WTC11 (cell line): ENCODE results near the gene RPA3. TPM values are rescaled to one million over a fixed set of nuclear protein-coding genes. Genes with fewer than 3 reads are reported as not detected.

Experiments
- ATAC-seq: fragments of 200-7000 bp; cut with Tn5 transposase; 2 replicates; pipeline ENCODE4 v1.10.0; 2021; ENCODE audit warnings: mild to moderate bottlenecking, moderate library complexity
- CTCF ChIA-PET: fragments of 300-600 bp; sonication (Branson Sonifier 250); formaldehyde crosslinking; loops from one replicate; lab custom pipeline; 2021; ENCODE audit warnings: antibody characterized with exemption; lab: Charles Lee
- POLR2A ChIA-PET: fragments of 350-600 bp; sonication (Branson Sonifier 250); formaldehyde crosslinking; loops from one replicate; lab custom pipeline; 2021; ENCODE audit warnings: antibody characterized with exemption; lab: Charles Lee
- DNase-seq: peaks from one replicate; pipeline ENCODE4 v3.0.0; 2021; ENCODE audit warnings: low spot score
- H3K27ac Mint-ChIP-seq: 2 replicates; pipeline ENCODE4 v1.8.0; 2021; ENCODE audit warnings: mixed read lengths
- H3K27me3 Mint-ChIP-seq: 2 replicates; pipeline ENCODE4 v1.8.0; 2021; ENCODE audit warnings: low read depth, mild to moderate bottlenecking, moderate library complexity, mixed read lengths
- H3K36me3 Mint-ChIP-seq: 2 replicates; pipeline ENCODE4 v1.8.0; 2021; ENCODE audit warnings: mixed read lengths
- H3K4me1 Mint-ChIP-seq: 2 replicates; pipeline ENCODE4 v1.8.0; 2022; ENCODE audit warnings: mixed read lengths
- H3K4me3 Mint-ChIP-seq: 2 replicates; pipeline ENCODE4 v1.8.0; 2021; ENCODE audit warnings: mild to moderate bottlenecking, moderate library complexity, mixed read lengths
- H3K9me3 Mint-ChIP-seq: 2 replicates; pipeline ENCODE4 v1.8.0; 2021; ENCODE audit warnings: mixed read lengths
- CREB1 ChIP-seq: sonication (generic); formaldehyde crosslinking; IDR thresholded peaks from 2 replicates; pipeline ENCODE4 v1.8.0; 2023; ENCODE audit warnings: mild to moderate bottlenecking, missing genetic modification reagents
- ERG ChIP-seq: fragments of 250-450 bp; sonication (Bioruptor Pico); IDR thresholded peaks from 2 replicates; pipeline ENCODE4 v1.8.0; 2021; ENCODE audit warnings: mild to moderate bottlenecking
- GRHL2 ChIP-seq: fragments of 250-450 bp; sonication (Bioruptor Pico); IDR thresholded peaks from 2 replicates; pipeline ENCODE4 v1.8.0; 2022; ENCODE audit warnings: mild to moderate bottlenecking, moderate library complexity; ENCODE audit not compliant: insufficient replicate concordance, severe bottlenecking
- KAT7 ChIP-seq: sonication (generic); formaldehyde crosslinking; IDR thresholded peaks from 2 replicates; pipeline ENCODE4 v1.8.1; 2023; ENCODE audit warnings: missing genetic modification reagents, mild to moderate bottlenecking, borderline replicate concordance
- NR1H2 ChIP-seq: sonication (generic); formaldehyde crosslinking; IDR thresholded peaks from 2 replicates; pipeline ENCODE4 v1.9.0; 2021; ENCODE audit warnings: mild to moderate bottlenecking, moderate library complexity, missing genetic modification reagents
- NR3C1 ChIP-seq: sonication (generic); formaldehyde crosslinking; conservative IDR thresholded peaks from 2 replicates; pipeline ENCODE4 v1.8.1; 2023; ENCODE audit warnings: low read depth, mild to moderate bottlenecking, missing genetic modification reagents
- PRRX2 ChIP-seq: fragments of 250-450 bp; sonication (Bioruptor Pico); IDR thresholded peaks from 2 replicates; pipeline ENCODE4 v1.8.0; 2021; ENCODE audit warnings: mild to moderate bottlenecking
- SMAD3 ChIP-seq: sonication (generic); formaldehyde crosslinking; IDR thresholded peaks from 2 replicates; pipeline ENCODE4 v1.8.0; 2022; ENCODE audit warnings: missing genetic modification reagents, mild to moderate bottlenecking, borderline replicate concordance
- USF1 ChIP-seq: sonication (generic); formaldehyde crosslinking; IDR thresholded peaks from 2 replicates; pipeline ENCODE4 v1.8.0; 2022; ENCODE audit warnings: mild to moderate bottlenecking, missing genetic modification reagents
- ZBTB21 ChIP-seq: sonication (generic); formaldehyde crosslinking; IDR thresholded peaks from 2 replicates; pipeline ENCODE4 v1.8.1; 2023; ENCODE audit warnings: mild to moderate bottlenecking, missing genetic modification reagents, borderline replicate concordance
- ZNF219 ChIP-seq: sonication (generic); formaldehyde crosslinking; IDR thresholded peaks from 2 replicates; pipeline ENCODE4 v1.8.0; 2023; ENCODE audit warnings: missing genetic modification reagents, mild to moderate bottlenecking, borderline replicate concordance
- ZNF416 ChIP-seq: fragments of 250-450 bp; sonication (Bioruptor Pico); IDR thresholded peaks from 2 replicates; pipeline ENCODE4 v1.9.0; 2021; ENCODE audit warnings: mild to moderate bottlenecking, inconsistent platforms
- total RNA-seq: library from RNA; stranded (reverse); gene quantifications from 3 replicates; pipeline ENCODE4 v1.2.3, GENCODE V29; 2021
- TF ChIP-seq, protein P1 (sequence below): sonication (generic); formaldehyde crosslinking; IDR thresholded peaks from 2 replicates; pipeline ENCODE4 v1.8.1; 2022; ENCODE audit warnings: low read depth, missing genetic modification reagents, borderline replicate concordance
- TF ChIP-seq, protein P2 (sequence below): sonication (generic); formaldehyde crosslinking; IDR thresholded peaks from 2 replicates; pipeline ENCODE4 v1.8.0; 2022; ENCODE audit warnings: mild to moderate bottlenecking, missing genetic modification reagents
- TF ChIP-seq, protein P3 (sequence below): fragments of 250-450 bp; sonication (Bioruptor Pico); IDR thresholded peaks from 2 replicates; pipeline ENCODE4 v1.9.0; 2021; ENCODE audit warnings: mild to moderate bottlenecking

The RPA3 gene
- total RNA-seq, 1 experiment from 2014 or later, result 97.8 TPM

- H3K4me3 Mint-ChIP-seq, result no peak overlapping the region
- TF ChIP-seq PRRX2 (CRISPR knock-in tag) (no peak), SMAD3 (CRISPR knock-in tag) (no peak), ZNF416 (CRISPR knock-in tag) (no peak), NR1H2 (CRISPR knock-in tag) (no peak), GRHL2 (CRISPR knock-in tag) (no peak), USF1 (CRISPR knock-in tag) (no peak)
- TF ChIP-seq, all 79 proteins: peak for 0
- H3K27ac Mint-ChIP-seq, result no peak overlapping the region
- ATAC-seq, result no peak
- no peaks in the 10 kb centered on the region for H3K4me1 Mint-ChIP-seq
- no peaks in the 10 kb centered on the region for H3K36me3 Mint-ChIP-seq
- CTCF ChIA-PET, result no interaction called here
- POLR2A ChIA-PET, result no interaction called here
- no peaks in the 10 kb centered on the region for H3K9me3 Mint-ChIP-seq
- no peaks in the 10 kb centered on the region for H3K27me3 Mint-ChIP-seq
- DNase-seq, result no peak
Measured at GRCh38 chr7:7614018-7614741, 104.2 kb downstream of the RPA3 start.

DNA sequence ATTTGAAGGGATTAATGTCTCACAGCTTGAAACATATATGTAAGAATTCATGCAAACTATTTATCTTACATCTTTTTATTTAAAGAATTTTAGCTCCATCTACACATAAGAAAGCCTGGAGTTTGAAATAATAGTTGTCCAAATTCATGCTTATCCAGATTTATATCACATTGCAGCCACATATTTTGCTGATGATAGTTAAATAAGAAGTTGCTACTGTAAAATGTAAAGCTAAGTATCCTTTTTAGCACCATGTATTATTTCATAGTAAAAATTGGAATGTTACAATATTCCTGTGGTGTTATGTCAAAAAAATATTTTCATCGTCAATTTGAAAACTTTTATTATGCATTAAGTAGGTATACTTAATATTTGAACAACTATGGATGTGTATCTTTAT is 105.2 kb downstream of the RPA3 start:
- DNase-seq, result no peak
- H3K4me3 Mint-ChIP-seq, result no peak overlapping the region
- ChIA-PET POLR2A (no interaction called here), CTCF (no interaction called here)
- H3K36me3 Mint-ChIP-seq, result no peaks in the 10 kb centered on the region
- no peak for ATAC-seq
- H3K9me3 Mint-ChIP-seq, result no peaks in the 10 kb centered on the region
- TF ChIP-seq, protein P1, sequence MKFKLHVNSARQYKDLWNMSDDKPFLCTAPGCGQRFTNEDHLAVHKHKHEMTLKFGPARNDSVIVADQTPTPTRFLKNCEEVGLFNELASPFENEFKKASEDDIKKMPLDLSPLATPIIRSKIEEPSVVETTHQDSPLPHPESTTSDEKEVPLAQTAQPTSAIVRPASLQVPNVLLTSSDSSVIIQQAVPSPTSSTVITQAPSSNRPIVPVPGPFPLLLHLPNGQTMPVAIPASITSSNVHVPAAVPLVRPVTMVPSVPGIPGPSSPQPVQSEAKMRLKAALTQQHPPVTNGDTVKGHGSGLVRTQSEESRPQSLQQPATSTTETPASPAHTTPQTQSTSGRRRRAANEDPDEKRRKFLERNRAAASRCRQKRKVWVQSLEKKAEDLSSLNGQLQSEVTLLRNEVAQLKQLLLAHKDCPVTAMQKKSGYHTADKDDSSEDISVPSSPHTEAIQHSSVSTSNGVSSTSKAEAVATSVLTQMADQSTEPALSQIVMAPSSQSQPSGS (CRISPR knock-in tag), result no peak
- TF ChIP-seq KAT7 (CRISPR knock-in tag), result no peak
- TF ChIP-seq, protein P2, sequence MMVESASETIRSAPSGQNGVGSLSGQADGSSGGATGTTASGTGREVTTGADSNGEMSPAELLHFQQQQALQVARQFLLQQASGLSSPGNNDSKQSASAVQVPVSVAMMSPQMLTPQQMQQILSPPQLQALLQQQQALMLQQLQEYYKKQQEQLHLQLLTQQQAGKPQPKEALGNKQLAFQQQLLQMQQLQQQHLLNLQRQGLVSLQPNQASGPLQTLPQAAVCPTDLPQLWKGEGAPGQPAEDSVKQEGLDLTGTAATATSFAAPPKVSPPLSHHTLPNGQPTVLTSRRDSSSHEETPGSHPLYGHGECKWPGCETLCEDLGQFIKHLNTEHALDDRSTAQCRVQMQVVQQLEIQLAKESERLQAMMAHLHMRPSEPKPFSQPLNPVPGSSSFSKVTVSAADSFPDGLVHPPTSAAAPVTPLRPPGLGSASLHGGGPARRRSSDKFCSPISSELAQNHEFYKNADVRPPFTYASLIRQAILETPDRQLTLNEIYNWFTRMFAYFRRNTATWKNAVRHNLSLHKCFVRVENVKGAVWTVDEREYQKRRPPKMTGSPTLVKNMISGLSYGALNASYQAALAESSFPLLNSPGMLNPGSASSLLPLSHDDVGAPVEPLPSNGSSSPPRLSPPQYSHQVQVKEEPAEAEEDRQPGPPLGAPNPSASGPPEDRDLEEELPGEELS (CRISPR knock-in tag), result no peak
- no peak for TF ChIP-seq NR3C1
- no peak for TF ChIP-seq ZNF416 (CRISPR knock-in tag)
- no peak for TF ChIP-seq CREB1 (CRISPR knock-in tag)
- TF ChIP-seq ZBTB21 (CRISPR knock-in tag), result no peak
- no peak for TF ChIP-seq ZNF219 (CRISPR knock-in tag)
- TF ChIP-seq ERG (CRISPR knock-in tag), result no peak
- no peaks in the 10 kb centered on the region for H3K4me1 Mint-ChIP-seq
- no peaks in the 10 kb centered on the region for H3K27me3 Mint-ChIP-seq
- no peak overlapping the region for H3K27ac Mint-ChIP-seq

DNA sequence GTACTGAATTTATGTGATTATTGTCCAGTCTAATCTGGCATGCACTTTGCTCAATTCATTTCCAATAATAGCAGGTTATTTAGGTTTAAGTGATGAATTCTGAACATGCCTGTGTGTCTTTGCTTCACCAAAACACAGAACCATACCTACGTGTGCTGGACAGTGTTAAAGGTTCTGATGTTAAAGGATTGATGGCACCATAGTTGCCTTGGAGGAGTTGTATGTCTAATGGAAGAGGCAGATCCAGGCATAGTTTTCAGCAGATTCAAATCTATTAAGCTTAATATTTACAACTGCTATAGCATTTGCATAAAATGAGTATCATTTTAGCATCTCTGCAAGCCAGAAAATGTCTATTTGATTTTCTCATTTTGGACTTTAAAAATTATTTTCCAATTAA is 105.9 kb downstream of the RPA3 start:
- no peaks in the 10 kb centered on the region for H3K9me3 Mint-ChIP-seq
- H3K27ac Mint-ChIP-seq, result no peak overlapping the region
- ATAC-seq, result no peak
- ChIA-PET CTCF (no interaction called here), POLR2A (no interaction called here)
- peaks cover 5% of the 10 kb centered on the region; the same call in 1 of the 2 replicates for H3K36me3 Mint-ChIP-seq
- H3K27me3 Mint-ChIP-seq, result no peaks in the 10 kb centered on the region
- TF ChIP-seq, protein P3, sequence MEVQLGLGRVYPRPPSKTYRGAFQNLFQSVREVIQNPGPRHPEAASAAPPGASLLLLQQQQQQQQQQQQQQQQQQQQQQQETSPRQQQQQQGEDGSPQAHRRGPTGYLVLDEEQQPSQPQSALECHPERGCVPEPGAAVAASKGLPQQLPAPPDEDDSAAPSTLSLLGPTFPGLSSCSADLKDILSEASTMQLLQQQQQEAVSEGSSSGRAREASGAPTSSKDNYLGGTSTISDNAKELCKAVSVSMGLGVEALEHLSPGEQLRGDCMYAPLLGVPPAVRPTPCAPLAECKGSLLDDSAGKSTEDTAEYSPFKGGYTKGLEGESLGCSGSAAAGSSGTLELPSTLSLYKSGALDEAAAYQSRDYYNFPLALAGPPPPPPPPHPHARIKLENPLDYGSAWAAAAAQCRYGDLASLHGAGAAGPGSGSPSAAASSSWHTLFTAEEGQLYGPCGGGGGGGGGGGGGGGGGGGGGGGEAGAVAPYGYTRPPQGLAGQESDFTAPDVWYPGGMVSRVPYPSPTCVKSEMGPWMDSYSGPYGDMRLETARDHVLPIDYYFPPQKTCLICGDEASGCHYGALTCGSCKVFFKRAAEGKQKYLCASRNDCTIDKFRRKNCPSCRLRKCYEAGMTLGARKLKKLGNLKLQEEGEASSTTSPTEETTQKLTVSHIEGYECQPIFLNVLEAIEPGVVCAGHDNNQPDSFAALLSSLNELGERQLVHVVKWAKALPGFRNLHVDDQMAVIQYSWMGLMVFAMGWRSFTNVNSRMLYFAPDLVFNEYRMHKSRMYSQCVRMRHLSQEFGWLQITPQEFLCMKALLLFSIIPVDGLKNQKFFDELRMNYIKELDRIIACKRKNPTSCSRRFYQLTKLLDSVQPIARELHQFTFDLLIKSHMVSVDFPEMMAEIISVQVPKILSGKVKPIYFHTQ (CRISPR knock-in tag), result no peak
- no peaks in the 10 kb centered on the region for H3K4me1 Mint-ChIP-seq
- no peak for DNase-seq
- H3K4me3 Mint-ChIP-seq, result no peak overlapping the region
